Neural cell (in vitro differentiated cells): ENCODE data around the gene TAF10. TPM values are rescaled to one million over a fixed set of nuclear protein-coding genes. Genes with fewer than 3 reads are reported as not detected.
A peak's percentile ranks its signal among the peaks of the same experiment; 100 is the strongest.

ENCODE experiments used
- H2AFZ ChIP-seq: fragments of 200-600, 300-800 bp; sonication (generic), shearing (Covaris generic); 2 replicates; pipeline ENCODE4 v1.6.0; 2014; ENCODE audit warnings: low read depth, mild to moderate bottlenecking, antibody characterized with exemption, low read length, moderate library complexity
- H3F3A ChIP-seq: fragments of 200-600 bp; shearing (Covaris generic); 2 replicates; pipeline ENCODE4 v1.6.1; 2016; ENCODE audit warnings: mild to moderate bottlenecking, moderate library complexity, mixed read lengths, antibody characterized with exemption, low read length; ENCODE audit not compliant: insufficient read depth, poor library complexity, severe bottlenecking
- H3K27ac ChIP-seq: fragments of 200-600, 300-800 bp; sonication (generic), shearing (Covaris generic); 2 replicates; pipeline ENCODE4 v1.5.1; 2014; ENCODE audit warnings: mild to moderate bottlenecking, low read length, moderate library complexity
- H3K27me3 ChIP-seq: fragments of 300-800, 200-600 bp; sonication (generic), shearing (Covaris generic); 2 replicates; pipeline ENCODE4 v1.6.0; 2014; ENCODE audit warnings: mild to moderate bottlenecking, low read depth, low read length, moderate library complexity; ENCODE audit not compliant: insufficient read depth
- H3K36me3 ChIP-seq: fragments of 300-800, 200-600 bp; sonication (generic), shearing (Covaris generic); 2 replicates; pipeline ENCODE4 v1.5.1; 2014; ENCODE audit warnings: mild to moderate bottlenecking, antibody characterized with exemption, low read length, moderate library complexity; ENCODE audit not compliant: insufficient read depth
- H3K4me2 ChIP-seq: fragments of 300-800, 200-600 bp; sonication (generic), shearing (Covaris generic); 2 replicates; pipeline ENCODE4 v1.6.0; 2014; ENCODE audit warnings: mild to moderate bottlenecking, low read length
- H3K4me3 ChIP-seq: fragments of 300-800, 200-600 bp; sonication (generic), shearing (Covaris generic); 2 replicates; pipeline ENCODE4 v1.5.1; 2014; ENCODE audit warnings: mild to moderate bottlenecking, low read length, moderate library complexity
- H3K79me2 ChIP-seq: fragments of 200-600 bp; shearing (Covaris generic); replicated peaks from 2 replicates; pipeline ENCODE4 v1.6.0; 2014; ENCODE audit warnings: mild to moderate bottlenecking, low read length, moderate library complexity; ENCODE audit not compliant: insufficient read depth
- H3K9ac ChIP-seq: fragments of 300-800, 200-600 bp; sonication (generic), shearing (Covaris generic); 2 replicates; pipeline ENCODE4 v1.6.1; 2016; ENCODE audit warnings: mild to moderate bottlenecking, low read length, mixed read lengths
- H3K9me2 ChIP-seq: fragments of 200-600 bp; shearing (Covaris generic); 2 replicates; pipeline ENCODE4 v1.6.1; 2016; ENCODE audit warnings: mild to moderate bottlenecking, low read length, mixed read lengths; ENCODE audit not compliant: insufficient read depth
- H3K9me3 ChIP-seq: fragments of 200-600, 300-800 bp; sonication (generic), shearing (Covaris generic); 2 replicates; pipeline ENCODE4 v1.6.1; 2016; ENCODE audit warnings: mild to moderate bottlenecking, mixed run types, low read length, moderate library complexity, mixed read lengths
- H4K20me1 ChIP-seq: fragments of 200-600 bp; shearing (Covaris generic); 2 replicates; pipeline ENCODE4 v1.6.1; 2016; ENCODE audit warnings: mild to moderate bottlenecking, mixed run types; ENCODE audit not compliant: insufficient read depth
- CTCF ChIP-seq: fragments of 450-650 bp; IDR thresholded peaks from 2 replicates; pipeline ENCODE4 v1.5.1; 2014; ENCODE audit warnings: antibody characterized with exemption, mild to moderate bottlenecking, moderate library complexity; ENCODE audit not compliant: poor library complexity, severe bottlenecking
- EP300 ChIP-seq: fragments of 450-650 bp; conservative IDR thresholded peaks from 2 replicates; pipeline ENCODE4 v1.6.1; 2014; ENCODE audit warnings: antibody characterized with exemption, mild to moderate bottlenecking, moderate library complexity; ENCODE audit not compliant: poor library complexity, severe bottlenecking
- EZH2 ChIP-seq: fragments of 200-600, 300-800 bp; shearing (Covaris generic), sonication (generic); IDR thresholded peaks from 2 replicates; pipeline ENCODE4 v1.6.1; 2014; ENCODE audit warnings: antibody characterized with exemption, low read length, borderline replicate concordance, mild to moderate bottlenecking; ENCODE audit not compliant: insufficient read depth, poor library complexity, severe bottlenecking
- MXI1 ChIP-seq: fragments of 450-650 bp; conservative IDR thresholded peaks from 2 replicates; pipeline ENCODE4 v1.6.1; 2014; ENCODE audit warnings: antibody characterized with exemption, mild to moderate bottlenecking; ENCODE audit not compliant: poor library complexity, severe bottlenecking
- POLR2AphosphoS5 ChIP-seq: IDR thresholded peaks from 2 replicates; pipeline ENCODE4 v1.6.1; 2012
- RAD21 ChIP-seq: fragments of 450-650 bp; conservative IDR thresholded peaks from 2 replicates; pipeline ENCODE4 v1.6.1; 2014; ENCODE audit warnings: antibody characterized with exemption, mild to moderate bottlenecking, moderate library complexity
- REST ChIP-seq: IDR thresholded peaks from 2 replicates; pipeline ENCODE4 v1.6.1; 2012; ENCODE audit warnings: borderline replicate concordance
- SMC3 ChIP-seq: fragments of 450-650 bp; conservative IDR thresholded peaks from 2 replicates; pipeline ENCODE4 v1.6.1; 2014; ENCODE audit warnings: antibody characterized with exemption, mild to moderate bottlenecking, moderate library complexity; ENCODE audit not compliant: poor library complexity
- TAF1 ChIP-seq: IDR thresholded peaks from 2 replicates; pipeline ENCODE4 v1.6.1; 2012; ENCODE audit warnings: low read depth
- polyA plus RNA-seq: library from polyadenylated mRNA; depleted of rRNA; stranded (reverse); fragments of >200 nt; gene quantifications from 2 replicates; pipeline ENCODE4 v1.2.3, GENCODE V29; 2014

The TAF10 gene
- polyA plus RNA-seq, 1 donor from 2014 or later: 39.7 TPM

- peaks cover 8% of the 10 kb centered on the region for H3F3A ChIP-seq
- H3K79me2 ChIP-seq: peaks cover 31% of the 10 kb centered on the region
- no peaks in the 10 kb centered on the region for H3K9me2 ChIP-seq
- no peak overlapping the region for H3K4me2 ChIP-seq
- no peak overlapping the region for H3K27ac ChIP-seq
- H3K9ac ChIP-seq: no peak overlapping the region
- H3K27me3 ChIP-seq: no peaks in the 10 kb centered on the region
- no peaks in the 10 kb centered on the region for H3K36me3 ChIP-seq
- no peak overlapping the region for H3K4me3 ChIP-seq
- H2AFZ ChIP-seq: no peak overlapping the region
- H4K20me1 ChIP-seq: no peaks in the 10 kb centered on the region
- TF ChIP-seq RAD21 (no peak), CTCF (no peak), POLR2AphosphoS5 (no peak), TAF1 (no peak), EZH2 (no peak)
- no peaks in the 10 kb centered on the region for H3K9me3 ChIP-seq
Observed at GRCh38 chr11:6608726-6609501, 3.1 kb downstream of the TAF10 start.

GRCh38 chr11:6608011-6608410 is 4.0 kb downstream of the TAF10 start:
- H3K27ac ChIP-seq: no peak overlapping the region
- peaks cover 6% of the 10 kb centered on the region for H3F3A ChIP-seq
- no peak overlapping the region for H3K9ac ChIP-seq
- H2AFZ ChIP-seq: no peak overlapping the region
- H3K9me2 ChIP-seq: no peaks in the 10 kb centered on the region
- no peaks in the 10 kb centered on the region for H3K27me3 ChIP-seq
- peaks cover 34% of the 10 kb centered on the region for H3K79me2 ChIP-seq
- H3K9me3 ChIP-seq: no peaks in the 10 kb centered on the region
- H3K4me2 ChIP-seq: no peak overlapping the region
- no peaks in the 10 kb centered on the region for H3K36me3 ChIP-seq
- no peak overlapping the region for H3K4me3 ChIP-seq
- no peaks in the 10 kb centered on the region for H4K20me1 ChIP-seq
- no peak for TF ChIP-seq MXI1
- TF ChIP-seq TAF1: no peak
- TF ChIP-seq EP300: no peak
- TF ChIP-seq EZH2: no peak
- TF ChIP-seq RAD21: no peak

- H3K27me3 ChIP-seq: no peaks in the 10 kb centered on the region
- TF ChIP-seq POLR2AphosphoS5 (no peak), TAF1 (no peak), EZH2 (no peak), SMC3 (no peak), REST (no peak), MXI1 (no peak), EP300 (no peak), CTCF (no peak), RAD21 (no peak)
- H3K4me2 ChIP-seq: no peak overlapping the region
- H3K9ac ChIP-seq: no peak overlapping the region
- peak overlapping the region; percentile 19 for H3K4me3 ChIP-seq
- H3K9me2 ChIP-seq: no peaks in the 10 kb centered on the region
- no peaks in the 10 kb centered on the region for H3K9me3 ChIP-seq
- H2AFZ ChIP-seq: no peak overlapping the region
- H3K79me2 ChIP-seq: peaks cover 41% of the 10 kb centered on the region
- peaks cover 5% of the 10 kb centered on the region for H3F3A ChIP-seq
- no peaks in the 10 kb centered on the region for H3K36me3 ChIP-seq
- H3K27ac ChIP-seq: no peak overlapping the region
- no peaks in the 10 kb centered on the region for H4K20me1 ChIP-seq
Observed at GRCh38 chr11:6607190-6607795, 4.7 kb downstream of the TAF10 start.
